Measurements from ENCODE around the gene TEX261. TPM values are rescaled to one million over a fixed set of nuclear protein-coding genes. Genes with fewer than 3 reads are reported as not detected.
A peak's percentile ranks its signal among the peaks of the same experiment; 100 is the strongest.

TEX261 gene
- total RNA-seq, 1 donor from 2014 or later, result 9.4 TPM

GRCh38 chr2:70941701-70942100 is 53.0 kb downstream of the TEX261 start:
- H3K4me1 Mint-ChIP-seq, result peaks cover 41% of the 10 kb centered on the region
- H3K36me3 ChIP-seq, result no peaks in the 10 kb centered on the region
- H3K9ac ChIP-seq, result no peak overlapping the region
- H3K36me3 Mint-ChIP-seq, result peaks cover 1% of the 10 kb centered on the region
- H4K20me1 ChIP-seq (ENCODE audit: low read depth), result peaks cover 11% of the 10 kb centered on the region
- DNase-seq (ENCODE audit: low spot score), result no peak
- H3K27me3 Mint-ChIP-seq (ENCODE audit: insufficient read depth, low read depth), result peaks cover 18% of the 10 kb centered on the region
- no peak overlapping the region for H3K4me3 Mint-ChIP-seq
- peak overlapping the region; percentile 42 for H3K27ac Mint-ChIP-seq
- no peaks in the 10 kb centered on the region for H3K9me3 Mint-ChIP-seq
- no peak overlapping the region for H3K4me2 ChIP-seq
- H2AFZ ChIP-seq (replicated peaks), result no peak overlapping the region
- peaks cover 67% of the 10 kb centered on the region for H3K27me3 ChIP-seq
- H3K4me3 ChIP-seq, result no peak overlapping the region
- no peak overlapping the region for H3K27ac ChIP-seq
- H3F3A ChIP-seq (ENCODE audit: low read depth), result peaks cover 24% of the 10 kb centered on the region
- H3K9me3 ChIP-seq (ENCODE audit: low read depth), result no peaks in the 10 kb centered on the region
- TF ChIP-seq CTCF (IDR thresholded peaks at IDR 0.05), result no peak
- TF ChIP-seq EZH2phosphoT487 (IDR thresholded peaks at IDR 0.05), result no peak
- no peak for TF ChIP-seq EZH2 (IDR thresholded peaks at IDR 0.05)
- peaks cover 63% of the 10 kb centered on the region for H3K4me1 ChIP-seq
- H3K79me2 ChIP-seq (ENCODE audit: low read depth), result no peaks in the 10 kb centered on the region

GRCh38 chr2:70941186-70941585 is 53.5 kb downstream of the TEX261 start:
- TF ChIP-seq EZH2phosphoT487 (IDR thresholded peaks at IDR 0.05) (no peak), CTCF (IDR thresholded peaks at IDR 0.05) (no peak), EZH2 (IDR thresholded peaks at IDR 0.05) (no peak)
- no peaks in the 10 kb centered on the region for H3K79me2 ChIP-seq (ENCODE audit: low read depth)
- Mint-ChIP-seq H3K4me1 (peaks cover 44% of the 10 kb centered on the region), H3K36me3 (peaks cover 1% of the 10 kb centered on the region), H3K9me3 (no peaks in the 10 kb centered on the region), H3K4me3 (no peak overlapping the region), H3K27me3 (ENCODE audit: insufficient read depth, low read depth) (peaks cover 18% of the 10 kb centered on the region), H3K27ac (no peak overlapping the region)
- peaks cover 11% of the 10 kb centered on the region for H4K20me1 ChIP-seq (ENCODE audit: low read depth)
- no peak overlapping the region for H3K9ac ChIP-seq
- peaks cover 62% of the 10 kb centered on the region for H3K27me3 ChIP-seq
- peaks cover 65% of the 10 kb centered on the region for H3K4me1 ChIP-seq
- no peak overlapping the region for H3K4me2 ChIP-seq
- H2AFZ ChIP-seq (replicated peaks), result no peak overlapping the region
- no peaks in the 10 kb centered on the region for H3K9me3 ChIP-seq (ENCODE audit: low read depth)
- H3K36me3 ChIP-seq, result no peaks in the 10 kb centered on the region
- DNase-seq (ENCODE audit: low spot score), result no peak
- no peak overlapping the region for H3K4me3 ChIP-seq
- H3F3A ChIP-seq (ENCODE audit: low read depth), result peaks cover 24% of the 10 kb centered on the region
- no peak overlapping the region for H3K27ac ChIP-seq

- H3K4me1 Mint-ChIP-seq, result peaks cover 47% of the 10 kb centered on the region
- Histone ChIP-seq H2AFZ (replicated peaks) (no peak overlapping the region), H3K4me3 (no peak overlapping the region), H3K79me2 (ENCODE audit: low read depth) (no peaks in the 10 kb centered on the region), H4K20me1 (ENCODE audit: low read depth) (peaks cover 11% of the 10 kb centered on the region), H3F3A (ENCODE audit: low read depth) (peaks cover 24% of the 10 kb centered on the region), H3K36me3 (no peaks in the 10 kb centered on the region), H3K9ac (no peak overlapping the region), H3K4me2 (peak overlapping the region; percentile 67), H3K9me3 (ENCODE audit: low read depth) (no peaks in the 10 kb centered on the region), H3K27me3 (peaks cover 50% of the 10 kb centered on the region), H3K27ac (no peak overlapping the region), H3K4me1 (peaks cover 77% of the 10 kb centered on the region)
- DNase-seq (ENCODE audit: low spot score), result peak; percentile 45
- H3K27me3 Mint-ChIP-seq (ENCODE audit: insufficient read depth, low read depth), result peaks cover 20% of the 10 kb centered on the region
- H3K4me3 Mint-ChIP-seq, result no peak overlapping the region
- peaks cover 1% of the 10 kb centered on the region for H3K36me3 Mint-ChIP-seq
- TF ChIP-seq EZH2 (IDR thresholded peaks at IDR 0.05), result no peak
- no peak for TF ChIP-seq EZH2phosphoT487 (IDR thresholded peaks at IDR 0.05)
- TF ChIP-seq CTCF (IDR thresholded peaks at IDR 0.05), result no peak
- H3K9me3 Mint-ChIP-seq, result no peaks in the 10 kb centered on the region
- no peak overlapping the region for H3K27ac Mint-ChIP-seq
Observed at GRCh38 chr2:70939839-70940580, 54.7 kb downstream of the TEX261 start.

All from neural progenitor cell (in vitro differentiated cells).